HEK293T (cell line): Measurements from ENCODE around the gene SYNE1.

ENCODE experiments used
- ARNT ChIP-seq: fragments of 450-650 bp; IDR thresholded peaks from 2 replicates; pipeline ENCODE4 v1.6.1; 2017; ENCODE audit warnings: mild to moderate bottlenecking
- BHLHE40 ChIP-seq: fragments of 450-650 bp; IDR thresholded peaks from 2 replicates; pipeline ENCODE4 v1.6.1; 2016; ENCODE audit warnings: mild to moderate bottlenecking, moderate library complexity, borderline replicate concordance
- CTBP1 ChIP-seq: fragments of 450-650 bp; IDR thresholded peaks from 2 replicates; pipeline ENCODE4 v1.6.1; 2016; ENCODE audit warnings: borderline replicate concordance
- ELF4 ChIP-seq: fragments of 450-650 bp; IDR thresholded peaks from 2 replicates; pipeline ENCODE4 v1.6.1; 2017; ENCODE audit warnings: antibody characterized with exemption
- FOXM1 ChIP-seq: fragments of 450-650 bp; IDR thresholded peaks from 2 replicates; pipeline ENCODE4 v1.6.1; 2017; ENCODE audit warnings: mild to moderate bottlenecking, borderline replicate concordance
- HDGF ChIP-seq: fragments of 450-650 bp; IDR thresholded peaks from 2 replicates; pipeline ENCODE4 v1.6.1; 2017; ENCODE audit warnings: antibody characterized with exemption, borderline replicate concordance
- L3MBTL2 ChIP-seq: fragments of 450-650 bp; conservative IDR thresholded peaks from 2 replicates; pipeline ENCODE4 v1.6.1; 2016; ENCODE audit warnings: mild to moderate bottlenecking
- NFRKB ChIP-seq: fragments of 450-650 bp; IDR thresholded peaks from 2 replicates; pipeline ENCODE4 v1.6.1; 2016; ENCODE audit warnings: mild to moderate bottlenecking, moderate library complexity
- PKNOX1 ChIP-seq: fragments of 450-650 bp; IDR thresholded peaks from 2 replicates; pipeline ENCODE4 v1.6.1; 2016
- SP1 ChIP-seq: fragments of 450-650 bp; IDR thresholded peaks from 2 replicates; pipeline ENCODE4 v1.6.1; 2017
- SUZ12 ChIP-seq: fragments of 450-650 bp; IDR thresholded peaks from 2 replicates; pipeline ENCODE4 v1.6.1; 2016; ENCODE audit warnings: mild to moderate bottlenecking
- TARDBP ChIP-seq: fragments of 450-650 bp; IDR thresholded peaks from 2 replicates; pipeline ENCODE4 v1.6.1; 2016
- ZNF384 ChIP-seq: fragments of 450-650 bp; IDR thresholded peaks from 2 replicates; pipeline ENCODE4 v1.6.1; 2016

- no peak for TF ChIP-seq SUZ12
- no peak for TF ChIP-seq FOXM1
- no peak for TF ChIP-seq ARNT
- no peak for TF ChIP-seq SP1
- TF ChIP-seq ZNF384 = no peak
- no peak for TF ChIP-seq HDGF
- no peak for TF ChIP-seq BHLHE40
- TF ChIP-seq TARDBP = no peak
- TF ChIP-seq NFRKB = no peak
- TF ChIP-seq L3MBTL2 = no peak
- no peak for TF ChIP-seq PKNOX1
- no peak for TF ChIP-seq ELF4
- TF ChIP-seq CTBP1 = no peak
Measured at GRCh38 chr6:152502421-152503188, 134.6 kb downstream of the SYNE1 start.
